DMS 273 (cell line): ENCODE data around the gene DDX41.
"Not testable (repeated sequence)": the region's sequence is repeated elsewhere in the genome, so short reads cannot be mapped to it uniquely, and the experiment has no call there.

Experiments used
- DNase-seq: peaks from one replicate; lab custom pipeline; 2025; ENCODE audit not compliant: unreplicated experiment; lab: John Stamatoyannopoulos, UW

The DDX41 gene

DNA sequence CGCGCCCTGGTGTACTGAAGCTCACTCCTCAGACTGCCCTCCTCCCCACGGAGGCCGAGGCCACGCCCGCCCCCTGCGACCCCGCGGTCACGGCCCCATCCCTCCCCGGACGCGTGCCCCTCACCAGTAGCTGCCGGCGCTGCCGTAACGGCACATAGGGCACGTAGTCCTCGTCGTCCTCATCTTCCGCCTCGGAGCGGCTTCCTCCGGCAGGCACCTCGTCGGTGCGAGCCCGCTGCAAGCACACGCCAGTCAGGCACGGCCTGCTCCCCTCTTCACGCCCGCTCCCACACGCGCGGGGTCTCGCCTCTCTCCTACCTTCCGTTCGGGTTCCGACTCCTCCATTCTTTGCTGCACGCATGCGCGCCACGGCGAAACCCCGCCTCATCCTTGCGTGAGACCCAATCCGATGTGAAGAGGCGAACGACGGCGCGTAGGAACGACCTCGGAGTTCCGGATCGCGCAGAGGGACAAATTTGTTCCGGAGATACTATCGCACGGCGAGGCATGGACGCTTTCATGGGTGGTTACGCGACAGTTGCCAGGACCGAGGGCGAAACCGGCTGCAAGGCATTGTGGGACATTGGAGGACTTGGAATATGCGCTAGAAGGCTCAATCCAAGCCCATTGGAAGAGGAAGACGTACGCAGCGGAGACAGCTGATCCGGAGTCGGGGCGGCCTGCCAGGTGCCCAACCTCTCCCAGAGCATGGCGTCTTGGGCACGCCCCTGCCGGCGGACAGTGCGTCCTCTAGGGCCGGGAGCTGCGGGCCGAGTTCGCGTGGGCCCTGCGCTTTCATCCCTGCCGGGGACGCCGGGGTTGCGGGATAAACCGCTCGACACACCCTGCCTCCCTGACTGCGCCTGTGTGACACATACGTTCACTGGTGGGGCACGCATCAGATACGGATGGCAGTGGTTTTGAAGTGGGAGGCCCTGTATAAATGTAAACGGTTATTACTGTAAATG is at the start of gene DDX41:
DDX41 (minus strand) TSS at position 361 of the 968 bp plus-strand sequence; CDS start at position 345, 16 bp downstream.
- peak; percentile 99 for DNase-seq

- no peak for DNase-seq
These were observed 48.3 kb upstream of the DDX41 start for GRCh38 chr5:177565046-177565445.

DNA sequence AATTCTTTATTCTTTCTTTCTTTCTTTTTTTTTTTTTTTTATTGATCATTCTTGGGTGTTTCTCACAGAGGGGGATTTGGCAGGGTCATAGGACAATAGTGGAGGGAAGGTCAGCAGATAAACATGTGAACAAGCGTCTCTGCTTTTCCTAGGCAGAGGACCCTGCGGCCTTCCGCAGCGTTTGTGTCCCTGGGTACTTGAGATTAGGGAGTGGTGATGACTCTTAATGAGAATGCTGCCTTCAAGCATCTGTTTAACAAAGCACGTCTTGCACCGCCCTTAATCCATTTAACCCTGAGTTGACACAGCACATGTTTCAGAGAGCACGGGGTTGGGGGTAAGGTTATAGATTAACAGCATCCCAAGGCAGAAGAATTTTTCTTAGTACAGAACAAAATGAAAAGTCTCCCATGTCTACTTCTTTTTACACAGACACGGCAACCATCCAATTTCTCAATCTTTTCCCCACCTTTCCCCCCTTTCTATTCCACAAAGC is 42.7 kb upstream of the DDX41 start:
- DNase-seq, result not testable (repeated sequence)

DNA sequence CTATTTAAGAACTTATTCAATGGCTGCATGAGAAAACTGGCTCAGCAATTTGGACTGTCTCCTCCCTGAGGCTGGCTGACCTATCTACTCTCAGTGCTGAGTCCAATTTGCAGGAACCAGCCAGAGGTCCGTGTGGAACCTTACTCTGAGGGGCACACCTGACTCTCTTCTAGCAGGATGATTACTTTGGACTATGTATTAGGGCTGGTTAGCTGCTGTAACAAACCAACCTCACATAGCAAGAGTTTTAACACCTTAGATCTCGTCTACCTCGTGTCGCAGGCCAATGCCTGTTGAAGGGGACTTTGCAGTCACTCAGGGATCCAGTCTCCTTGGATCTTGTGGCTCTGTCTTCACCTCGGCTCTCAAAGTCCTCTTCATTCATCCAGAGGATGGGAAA is 41.0 kb upstream of the DDX41 start:
- no peak for DNase-seq

DNA sequence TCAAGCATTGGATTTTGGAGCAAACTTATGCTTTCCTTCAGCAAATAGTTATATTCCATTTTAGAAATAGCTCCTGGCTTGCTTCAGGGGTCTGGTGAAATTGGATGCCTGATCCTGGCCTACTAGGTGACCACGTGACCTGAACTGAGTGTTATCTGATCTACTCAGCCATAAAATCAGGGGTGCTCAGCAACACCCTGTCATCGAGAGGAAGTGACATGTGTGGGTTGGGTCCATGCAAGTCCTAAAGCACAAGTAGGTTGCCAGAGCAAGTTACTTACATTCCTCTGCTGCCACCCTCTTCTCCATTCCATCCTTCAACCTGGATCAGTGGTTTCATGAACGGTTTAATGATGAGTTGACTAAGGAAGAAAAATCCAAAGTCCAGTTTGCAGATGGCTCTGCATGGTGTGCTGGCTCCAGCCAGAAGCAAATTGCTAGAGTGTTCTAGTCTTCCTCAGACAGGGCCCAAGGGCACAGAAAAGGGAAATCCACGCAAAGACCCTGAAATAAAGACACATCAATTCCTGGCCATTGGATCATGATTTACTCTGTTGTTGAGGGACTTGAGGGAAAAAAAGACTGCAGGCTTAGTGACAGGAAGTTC is 40.4 kb upstream of the DDX41 start:
- DNase-seq, result peak; percentile 17

DNA sequence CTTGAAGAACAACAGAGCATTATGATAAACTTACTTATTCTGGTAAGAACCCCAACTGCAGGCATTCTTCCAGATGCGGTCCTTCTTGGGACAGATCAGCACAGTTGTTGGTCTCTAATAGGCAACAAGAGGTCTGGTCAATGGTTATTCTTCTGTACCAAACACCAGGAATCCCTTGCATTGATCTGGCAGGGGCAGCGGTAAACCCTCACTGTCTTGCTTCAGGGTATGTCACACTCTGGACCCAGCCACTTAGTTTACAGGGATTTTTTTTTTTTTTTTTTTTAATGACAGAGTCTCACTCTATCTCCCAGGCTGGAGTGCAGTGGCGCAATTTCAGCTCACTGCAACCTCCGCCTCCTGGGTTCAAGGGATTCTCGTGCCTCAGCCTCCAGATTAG is 38.9 kb upstream of the DDX41 start:
- no peak for DNase-seq

DNA sequence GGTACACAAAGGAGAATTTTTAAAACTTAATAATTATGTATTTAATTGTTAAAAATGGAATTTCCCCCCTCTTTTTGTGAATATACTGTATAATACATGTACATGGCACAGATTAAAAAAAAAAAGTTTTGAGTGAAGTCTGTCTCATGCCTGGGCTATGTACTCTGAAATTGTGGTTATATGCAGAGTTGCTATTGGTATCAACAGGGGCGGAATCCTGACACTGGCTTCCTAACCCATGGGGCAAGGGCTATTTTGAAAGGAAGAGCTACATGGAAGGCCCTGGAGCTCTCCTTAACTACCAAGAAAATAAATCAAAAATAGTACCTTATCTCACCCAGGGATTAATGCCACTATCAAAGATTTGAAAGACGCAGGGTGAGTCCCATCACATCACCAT is 38.5 kb upstream of the DDX41 start:
- no peak for DNase-seq

DNA sequence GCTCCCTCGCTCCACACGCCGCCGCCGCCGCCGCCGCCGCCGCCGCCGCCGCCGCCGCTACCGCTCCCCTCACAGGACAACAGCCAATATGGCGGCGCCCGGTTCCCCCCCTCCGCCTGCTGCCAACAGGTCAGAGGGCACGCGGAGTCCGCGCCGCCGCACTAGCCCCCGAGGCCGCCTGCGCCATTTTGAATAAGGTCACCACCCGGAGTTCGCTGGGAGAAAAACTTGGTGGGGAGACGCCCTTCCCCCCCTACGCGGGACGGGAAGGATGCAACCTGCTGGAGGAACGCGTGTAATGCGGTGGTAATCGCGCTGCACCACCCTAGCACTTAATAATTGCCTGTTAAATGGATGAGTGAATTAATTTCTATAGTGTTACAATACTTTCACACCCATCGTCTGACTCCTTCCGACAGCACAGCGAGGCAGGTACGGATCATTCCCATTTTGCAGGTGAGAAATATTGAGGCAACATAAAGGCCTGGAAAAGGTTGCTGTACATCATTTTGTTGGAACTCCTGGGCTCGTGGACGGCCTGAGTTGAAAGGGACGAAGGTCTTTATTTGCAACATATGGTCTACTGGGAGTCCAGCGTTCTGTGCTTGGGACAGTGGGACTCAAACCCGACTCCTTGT is 37.8 kb upstream of the DDX41 start, which contains the start of gene FAM193B:
FAM193B (minus strand) TSS at position 90 of the 638 bp plus-strand sequence. CDS start 105 bp downstream, outside the sequence.
- peak; percentile 98 for DNase-seq

GRCh38 chr5:177553671-177554429 is 37.1 kb upstream of the DDX41 start:
- DNase-seq, result peak; percentile 70

- DNase-seq, result no peak
These were observed 36.2 kb upstream of the DDX41 start for GRCh38 chr5:177552839-177553455.

DNA sequence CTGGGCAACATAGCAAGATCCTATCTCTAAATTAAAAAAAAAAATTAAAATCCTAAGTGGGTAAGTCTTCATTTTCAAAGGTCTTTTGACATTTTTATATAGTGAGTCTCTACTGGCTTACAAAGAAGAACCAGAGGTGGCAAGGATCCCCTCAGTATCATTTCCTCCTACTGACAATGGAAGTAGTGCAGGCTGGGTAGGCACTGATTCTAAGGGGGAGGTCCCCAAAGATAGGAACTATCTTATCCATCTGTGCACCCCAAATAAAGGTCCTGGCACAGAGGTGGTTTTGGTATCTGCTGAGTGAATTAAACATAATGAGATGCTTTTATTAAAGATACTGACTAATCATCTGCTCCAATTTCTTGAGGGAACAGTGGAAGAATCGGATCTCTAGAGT is 33.4 kb upstream of the DDX41 start:
- no peak for DNase-seq

- DNase-seq, result no peak
These were observed 31.7 kb upstream of the DDX41 start for GRCh38 chr5:177548495-177548894.

DNA sequence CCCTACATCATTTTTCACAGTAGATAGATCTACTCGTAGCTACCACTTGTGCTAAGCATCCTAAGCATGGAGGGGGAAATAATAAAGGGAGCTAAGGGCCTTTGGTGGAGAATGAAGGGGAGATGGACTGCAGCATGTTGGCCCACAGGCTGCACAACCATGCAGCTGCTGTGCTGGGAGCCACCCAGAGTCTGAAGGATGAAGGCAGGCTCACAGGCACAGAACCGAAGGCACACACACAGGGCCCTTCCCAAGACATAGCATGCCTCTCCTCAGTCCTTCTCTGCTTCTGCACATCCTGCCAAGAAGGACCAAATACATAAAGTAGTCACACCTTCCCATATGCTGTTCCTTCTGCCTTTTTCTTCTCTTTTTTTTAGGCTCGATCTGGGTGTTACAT is 31.0 kb upstream of the DDX41 start:
- DNase-seq, result peak; percentile 22

GRCh38 chr5:177546258-177546741 is 29.5 kb upstream of the DDX41 start:
- DNase-seq, result peak; percentile 84

GRCh38 chr5:177545487-177546257 is 28.9 kb upstream of the DDX41 start:
- peak; percentile 75 for DNase-seq

GRCh38 chr5:177542816-177543465 is 26.2 kb upstream of the DDX41 start:
- peak; percentile 29 for DNase-seq

DNA sequence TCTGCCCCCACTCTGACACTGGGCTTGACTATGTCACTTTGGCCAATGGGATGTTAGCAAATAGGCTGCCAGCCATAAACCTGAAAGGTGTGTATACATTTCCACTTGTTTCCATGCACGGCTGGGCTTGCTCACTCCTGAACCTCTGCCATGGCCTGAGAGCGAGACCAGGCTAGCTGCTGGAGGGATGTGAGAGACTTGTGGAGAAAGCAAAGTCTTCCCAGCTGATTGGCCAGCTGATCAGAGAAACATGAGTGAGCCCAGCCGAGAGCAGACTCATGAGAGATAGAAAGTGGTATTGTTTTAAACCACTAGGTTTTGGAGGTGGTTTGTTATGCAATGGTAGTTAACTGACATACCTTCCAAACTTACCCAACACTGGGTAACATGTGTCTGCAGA is 23.7 kb upstream of the DDX41 start:
- DNase-seq, result no peak

- no peak for DNase-seq
These were observed 22.6 kb upstream of the DDX41 start for GRCh38 chr5:177539411-177539810.

DNA sequence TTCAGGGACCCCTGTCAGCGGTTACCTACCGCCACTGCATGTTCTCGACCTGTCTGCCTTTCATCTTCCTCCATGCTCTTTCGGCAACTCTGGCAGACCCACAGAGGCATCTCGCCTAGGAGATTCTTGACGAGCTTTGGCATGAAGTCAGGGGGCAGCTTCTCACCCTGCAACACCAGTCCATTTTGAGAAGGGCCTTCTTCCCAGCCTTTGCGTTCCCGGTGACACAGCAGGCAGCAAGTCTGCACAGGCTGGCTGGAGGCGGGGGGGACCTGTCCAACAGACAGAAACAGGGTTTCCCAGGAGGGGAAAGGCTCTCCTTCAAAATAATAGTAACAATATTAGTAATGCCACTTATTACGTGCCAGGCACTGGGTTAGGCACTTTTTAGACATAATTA is 22.1 kb upstream of the DDX41 start:
- DNase-seq, result no peak
